DND-41 (cell line): ENCODE results near the gene NRARP.

Experiments used
- ATAC-seq: fragments of 200-7000 bp; cut with Tn5 transposase; 3 replicates; pipeline ENCODE4 v1.9.1; 2021; ENCODE audit warnings: low read depth; ENCODE audit not compliant: insufficient read depth
- DNase-seq: peaks from one replicate; pipeline ENCODE4 v3.0.0-alpha.2; 2020
- H2AFZ ChIP-seq: 2 replicates; pipeline ENCODE4 v1.6.0; 2012; ENCODE audit warnings: low read depth, low read length
- H3K27ac ChIP-seq: 2 replicates; pipeline ENCODE4 v1.5.1; 2012; ENCODE audit warnings: low read length, inconsistent platforms
- H3K27me3 ChIP-seq: fragments of 200-600 bp; sonication (generic); 2 replicates; pipeline ENCODE4 v1.6.0; 2012; ENCODE audit warnings: low read length, mild to moderate bottlenecking, inconsistent platforms; ENCODE audit not compliant: insufficient read depth, poor library complexity
- H3K36me3 ChIP-seq: 2 replicates; pipeline ENCODE4 v1.5.1; 2012; ENCODE audit warnings: low read length, inconsistent platforms; ENCODE audit not compliant: insufficient read depth
- H3K4me1 ChIP-seq: 2 replicates; pipeline ENCODE4 v1.5.1; 2012; ENCODE audit warnings: mild to moderate bottlenecking, low read length; ENCODE audit not compliant: insufficient read depth
- H3K4me2 ChIP-seq: 2 replicates; pipeline ENCODE4 v1.6.0; 2012; ENCODE audit warnings: mild to moderate bottlenecking, moderate library complexity, low read length, inconsistent platforms; ENCODE audit not compliant: insufficient read depth
- H3K4me3 ChIP-seq, 2 experiments: fragments of 200-600 bp in 1 of 2; shearing (Covaris generic) in 1 of 2; 2 replicates each; pipeline ENCODE4 v1.5.1; 2012 to 2016; ENCODE audit warnings: inconsistent platforms in 2 of 2, low read length in 2 of 2, mild to moderate bottlenecking in 2 of 2, low read depth in 1 of 2, moderate library complexity in 1 of 2
- H3K79me2 ChIP-seq: 2 replicates; pipeline ENCODE4 v1.6.0; 2012; ENCODE audit warnings: low read length, inconsistent platforms; ENCODE audit not compliant: insufficient read depth
- H3K9ac ChIP-seq: 2 replicates; pipeline ENCODE4 v1.6.0; 2012; ENCODE audit warnings: low read depth, mild to moderate bottlenecking, inconsistent platforms, low read length, moderate library complexity
- H3K9me3 ChIP-seq: 2 replicates; pipeline ENCODE4 v1.5.1; 2012; ENCODE audit warnings: low read length, moderate library complexity, mild to moderate bottlenecking, inconsistent platforms; ENCODE audit not compliant: insufficient read depth, severe bottlenecking
- H4K20me1 ChIP-seq: 2 replicates; pipeline ENCODE4 v1.6.0; 2012; ENCODE audit warnings: low read length; ENCODE audit not compliant: insufficient read depth
- CTCF ChIP-seq: IDR thresholded peaks from 2 replicates; pipeline ENCODE4 v1.5.1; 2012; ENCODE audit warnings: borderline replicate concordance, low read length, moderate library complexity, mild to moderate bottlenecking; ENCODE audit not compliant: poor library complexity, severe bottlenecking; ENCODE audit errors: extremely low read depth
- EZH2 ChIP-seq: IDR thresholded peaks from 3 replicates; pipeline ENCODE4 v1.6.1; 2012; ENCODE audit warnings: borderline replicate concordance, low read depth, mild to moderate bottlenecking, moderate library complexity, low read length, inconsistent platforms; ENCODE audit not compliant: severe bottlenecking

Gene NRARP

GRCh38 chr9:137302118-137302448 is at the start of gene NRARP:
TSS of gene NRARP (minus strand) at chr9:137302271. CDS start at chr9:137301928, 343 bp downstream.
- Histone ChIP-seq H3K4me1 (no peaks in the 10 kb centered on the region), H3K36me3 (no peaks in the 10 kb centered on the region), H2AFZ (no peak within 1 kb of the TSS), H3K4me2 (no peak within 1 kb of the TSS), H3K9me3 (no peaks in the 10 kb centered on the region), H3K27ac (no peak within 1 kb of the TSS), H4K20me1 (no peaks in the 10 kb centered on the region), H3K79me2 (no peaks in the 10 kb centered on the region), H3K27me3 (no peaks in the 10 kb centered on the region), H3K4me3 (no peak within 1 kb of the TSS), H3K9ac (no peak within 1 kb of the TSS)
- no peak for DNase-seq
- TF ChIP-seq CTCF (no peak), EZH2 (no peak)
- ATAC-seq, result no peak

- Histone ChIP-seq H3K27ac (no peak overlapping the region), H3K27me3 (no peaks in the 10 kb centered on the region), H3K4me2 (no peak overlapping the region), H3K79me2 (no peaks in the 10 kb centered on the region), H3K9me3 (peaks cover 16% of the 10 kb centered on the region), H3K4me3 (no peak overlapping the region), H3K9ac (no peak overlapping the region), H4K20me1 (no peaks in the 10 kb centered on the region), H3K36me3 (no peaks in the 10 kb centered on the region), H2AFZ (no peak overlapping the region), H3K4me1 (no peaks in the 10 kb centered on the region)
- ATAC-seq (no peak), DNase-seq (no peak)
- TF ChIP-seq EZH2 (no peak), CTCF (no peak)
These were observed 48.9 kb upstream of the NRARP start for GRCh38 chr9:137350696-137351584.

GRCh38 chr9:137349471-137350033 is 47.5 kb upstream of the NRARP start:
- no peaks in the 10 kb centered on the region for H3K27me3 ChIP-seq
- ATAC-seq, result no peak
- H4K20me1 ChIP-seq, result no peaks in the 10 kb centered on the region
- no peak overlapping the region for H3K27ac ChIP-seq
- no peaks in the 10 kb centered on the region for H3K36me3 ChIP-seq
- H3K9ac ChIP-seq, result no peak overlapping the region
- peaks cover 7% of the 10 kb centered on the region for H3K9me3 ChIP-seq
- TF ChIP-seq EZH2, result no peak
- no peak for TF ChIP-seq CTCF
- DNase-seq, result no peak
- no peak overlapping the region for H3K4me3 ChIP-seq
- H3K4me2 ChIP-seq, result no peak overlapping the region
- no peaks in the 10 kb centered on the region for H3K79me2 ChIP-seq
- H2AFZ ChIP-seq, result no peak overlapping the region
- H3K4me1 ChIP-seq, result no peaks in the 10 kb centered on the region
